ENCODE data around the gene PDZD11. TPM values are rescaled to one million over a fixed set of nuclear protein-coding genes. Genes with fewer than 3 reads are reported as not detected.
"Not testable (repeated sequence)": the region's sequence is repeated elsewhere in the genome, so short reads cannot be mapped to it uniquely, and the experiment has no call there.

Gene PDZD11
- total and polyA plus RNA-seq, 2 donors = 25.4 to 54.6 TPM

DNA sequence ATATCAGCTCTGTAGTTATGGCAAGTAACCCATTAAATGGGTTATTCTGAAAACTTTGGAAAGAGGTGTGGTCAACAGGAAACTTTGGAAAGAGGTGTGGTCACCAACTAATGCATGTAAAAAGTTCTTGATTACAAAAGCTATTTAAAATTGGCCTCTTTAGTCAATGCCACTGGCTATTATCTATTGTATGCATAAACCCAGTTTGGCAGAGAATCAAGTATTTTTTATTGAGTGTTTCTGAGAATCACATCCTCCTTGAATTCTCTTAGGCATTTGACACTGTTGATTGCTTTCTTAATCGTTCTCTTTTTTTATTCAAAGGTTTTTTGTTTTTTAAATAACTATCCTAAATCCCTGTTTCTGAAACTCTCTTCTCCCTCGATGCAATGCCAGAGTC lies 37.2 kb downstream of the PDZD11 start:
- H3K27me3 ChIP-seq (ENCODE audit: control insufficient read depth in 2 of 2, insufficient read depth in 1 of 2, low read length in 1 of 2) = no peaks in the 10 kb centered on the region
- H3K36me3 ChIP-seq (ENCODE audit: control insufficient read depth in 2 of 2, insufficient read depth in 2 of 2, low read length in 1 of 2) = no peaks in the 10 kb centered on the region
- DNase-seq (ENCODE audit: low read depth in 6 of 9, low spot score in 9 of 9) = no peak
- H3K4me1 ChIP-seq (ENCODE audit: control insufficient read depth in 2 of 2, insufficient read depth in 2 of 2, low read length in 2 of 2) = no peaks in the 10 kb centered on the region
- 87% methylated on average over 2 of the region's 2 CpGs for WGBS
- H3K4me3 ChIP-seq (ENCODE audit: low read length in 2 of 2) = no peak overlapping the region
- H3K27ac ChIP-seq (ENCODE audit: low read depth in 1 of 2, low read length in 1 of 2) = no peak overlapping the region
- no peaks in the 10 kb centered on the region for H3K9me3 ChIP-seq (ENCODE audit: control insufficient read depth in 2 of 2, insufficient read depth in 1 of 2, low read length in 1 of 2)

DNA sequence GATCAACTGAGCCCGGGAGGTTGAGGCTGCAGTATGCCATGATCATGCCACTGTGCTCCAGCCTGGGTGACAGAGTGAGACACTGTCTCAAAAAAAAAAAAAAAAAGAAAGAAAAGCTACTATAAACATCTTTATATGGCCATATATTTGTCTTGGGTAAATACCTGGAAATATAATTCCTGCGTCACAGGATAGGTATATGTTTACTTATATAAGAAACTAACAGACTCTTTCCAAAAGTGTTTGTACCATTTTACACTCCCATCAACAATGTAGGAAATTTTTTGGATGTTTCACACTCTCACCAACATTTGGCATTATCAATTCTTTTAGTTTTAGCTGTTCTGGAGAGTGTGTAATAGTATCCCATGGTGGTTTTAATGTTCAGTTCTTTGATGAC lies 42.5 kb downstream of the PDZD11 start:
- no peak for DNase-seq (ENCODE audit: low read depth in 6 of 9, low spot score in 9 of 9)
- 98% methylated on average over 2 of the region's 2 CpGs for WGBS
- H3K4me3 ChIP-seq (ENCODE audit: low read length in 2 of 2) = no peak overlapping the region
- H3K36me3 ChIP-seq (ENCODE audit: control insufficient read depth in 2 of 2, insufficient read depth in 2 of 2, low read length in 1 of 2) = no peaks in the 10 kb centered on the region
- no peaks in the 10 kb centered on the region for H3K27me3 ChIP-seq (ENCODE audit: control insufficient read depth in 2 of 2, insufficient read depth in 1 of 2, low read length in 1 of 2)
- H3K9me3 ChIP-seq (ENCODE audit: control insufficient read depth in 2 of 2, insufficient read depth in 1 of 2, low read length in 1 of 2) = no peaks in the 10 kb centered on the region
- H3K27ac ChIP-seq (ENCODE audit: low read depth in 1 of 2, low read length in 1 of 2) = no peak overlapping the region
- no peaks in the 10 kb centered on the region for H3K4me1 ChIP-seq (ENCODE audit: control insufficient read depth in 2 of 2, insufficient read depth in 2 of 2, low read length in 2 of 2)

GRCh38 chrX:70244881-70245280 lies 44.8 kb downstream of the PDZD11 start:
- no peaks in the 10 kb centered on the region for H3K27me3 ChIP-seq (ENCODE audit: control insufficient read depth in 2 of 2, insufficient read depth in 1 of 2, low read length in 1 of 2)
- no peak overlapping the region for H3K27ac ChIP-seq (ENCODE audit: low read depth in 1 of 2, low read length in 1 of 2)
- H3K36me3 ChIP-seq (ENCODE audit: control insufficient read depth in 2 of 2, insufficient read depth in 2 of 2, low read length in 1 of 2) = no peaks in the 10 kb centered on the region
- 96% methylated on average over 6 of the region's 6 CpGs for WGBS
- H3K4me1 ChIP-seq (ENCODE audit: control insufficient read depth in 2 of 2, insufficient read depth in 2 of 2, low read length in 2 of 2) = no peaks in the 10 kb centered on the region
- H3K9me3 ChIP-seq (ENCODE audit: control insufficient read depth in 2 of 2, insufficient read depth in 1 of 2, low read length in 1 of 2) = no peaks in the 10 kb centered on the region
- H3K4me3 ChIP-seq (ENCODE audit: low read length in 2 of 2) = no peak overlapping the region
- no peak for DNase-seq (ENCODE audit: low read depth in 6 of 9, low spot score in 9 of 9)

GRCh38 chrX:70243601-70244000 lies 46.1 kb downstream of the PDZD11 start:
- H3K27ac ChIP-seq (ENCODE audit: low read depth in 1 of 2, low read length in 1 of 2); H3K4me1 ChIP-seq (ENCODE audit: control insufficient read depth in 2 of 2, insufficient read depth in 2 of 2, low read length in 2 of 2); H3K9me3 ChIP-seq (ENCODE audit: control insufficient read depth in 2 of 2, insufficient read depth in 1 of 2, low read length in 1 of 2); H3K27me3 ChIP-seq (ENCODE audit: control insufficient read depth in 2 of 2, insufficient read depth in 1 of 2, low read length in 1 of 2); H3K4me3 ChIP-seq (ENCODE audit: low read length in 2 of 2); H3K36me3 ChIP-seq (ENCODE audit: control insufficient read depth in 2 of 2, insufficient read depth in 2 of 2, low read length in 1 of 2); DNase-seq (ENCODE audit: low read depth in 6 of 9, low spot score in 9 of 9): not testable (repeated sequence)
- WGBS = 96% methylated on average over 5 of the region's 5 CpGs

GRCh38 chrX:70241501-70241900 lies 48.2 kb downstream of the PDZD11 start:
- no peak for DNase-seq (ENCODE audit: low read depth in 6 of 9, low spot score in 9 of 9)
- Histone ChIP-seq H3K4me1 (ENCODE audit: control insufficient read depth in 2 of 2, insufficient read depth in 2 of 2, low read length in 2 of 2) (no peaks in the 10 kb centered on the region), H3K27me3 (ENCODE audit: control insufficient read depth in 2 of 2, insufficient read depth in 1 of 2, low read length in 1 of 2) (no peaks in the 10 kb centered on the region), H3K4me3 (ENCODE audit: low read length in 2 of 2) (no peak overlapping the region), H3K36me3 (ENCODE audit: control insufficient read depth in 2 of 2, insufficient read depth in 2 of 2, low read length in 1 of 2) (no peaks in the 10 kb centered on the region), H3K27ac (ENCODE audit: low read depth in 1 of 2, low read length in 1 of 2) (no peak overlapping the region), H3K9me3 (ENCODE audit: control insufficient read depth in 2 of 2, insufficient read depth in 1 of 2, low read length in 1 of 2) (no peaks in the 10 kb centered on the region)
- WGBS = 94% methylated on average over 2 of the region's 2 CpGs

GRCh38 chrX:70240751-70241150 lies 49.0 kb downstream of the PDZD11 start:
- 96% methylated on average over 1 of the region's 1 CpG for WGBS
- Histone ChIP-seq H3K36me3 (ENCODE audit: control insufficient read depth in 2 of 2, insufficient read depth in 2 of 2, low read length in 1 of 2) (no peaks in the 10 kb centered on the region), H3K4me1 (ENCODE audit: control insufficient read depth in 2 of 2, insufficient read depth in 2 of 2, low read length in 2 of 2) (no peaks in the 10 kb centered on the region), H3K4me3 (ENCODE audit: low read length in 2 of 2) (no peak overlapping the region), H3K27me3 (ENCODE audit: control insufficient read depth in 2 of 2, insufficient read depth in 1 of 2, low read length in 1 of 2) (no peaks in the 10 kb centered on the region), H3K27ac (ENCODE audit: low read depth in 1 of 2, low read length in 1 of 2) (no peak overlapping the region), H3K9me3 (ENCODE audit: control insufficient read depth in 2 of 2, insufficient read depth in 1 of 2, low read length in 1 of 2) (no peaks in the 10 kb centered on the region)
- no peak for DNase-seq (ENCODE audit: low read depth in 6 of 9, low spot score in 9 of 9)

Other genes starting within 250 kb of the PDZD11 start
- 0.05 TPM for gene AWAT2, start 240.0 kb downstream of the PDZD11 start, total RNA-seq
- 0.11 TPM for gene AWAT2, start 240.0 kb downstream of the PDZD11 start, polyA plus RNA-seq
- gene OTUD6A, start 227.5 kb downstream of the PDZD11 start, total RNA-seq = not detected
- 0.02 TPM for gene OTUD6A, start 227.5 kb downstream of the PDZD11 start, polyA plus RNA-seq
- 99.0 TPM for gene IGBP1, start 156.5 kb downstream of the PDZD11 start, total RNA-seq
- 75.0 TPM for gene IGBP1, start 156.5 kb downstream of the PDZD11 start, polyA plus RNA-seq
- not detected for gene DGAT2L6, start 112.4 kb downstream of the PDZD11 start, total RNA-seq
- gene DGAT2L6, start 112.4 kb downstream of the PDZD11 start, polyA plus RNA-seq = 0.02 TPM
- 0.05 TPM for gene AWAT1, start 55.3 kb downstream of the PDZD11 start, total RNA-seq
- 0.09 TPM for gene AWAT1, start 55.3 kb downstream of the PDZD11 start, polyA plus RNA-seq
- gene P2RY4, start 29.7 kb downstream of the PDZD11 start, total RNA-seq = not detected
- 0.02 TPM for gene P2RY4, start 29.7 kb downstream of the PDZD11 start, polyA plus RNA-seq
- not detected for gene ARR3, start 21.6 kb downstream of the PDZD11 start, total RNA-seq
- gene ARR3, start 21.6 kb downstream of the PDZD11 start, polyA plus RNA-seq = 0.02 TPM
- not detected for gene RAB41, start 7.8 kb downstream of the PDZD11 start, total RNA-seq
- gene RAB41, start 7.8 kb downstream of the PDZD11 start, polyA plus RNA-seq = 0.09 TPM
- 14.6 TPM for gene KIF4A, start 177 bp upstream of the PDZD11 start, total RNA-seq
- gene KIF4A, start 177 bp upstream of the PDZD11 start, polyA plus RNA-seq = 1.4 TPM
- 0.05 TPM for gene GDPD2, start 133.4 kb upstream of the PDZD11 start, total RNA-seq
- gene GDPD2, start 133.4 kb upstream of the PDZD11 start, polyA plus RNA-seq = 0.09 TPM
- gene DLG3, start 154.9 kb upstream of the PDZD11 start, total RNA-seq = 5.1 TPM
- 4.8 TPM for gene DLG3, start 154.9 kb upstream of the PDZD11 start, polyA plus RNA-seq